Left hindlimb (tissue), 1 donor: ENCODE results near the gene HES2.
"Not testable (repeated sequence)": the region's sequence is repeated elsewhere in the genome, so short reads cannot be mapped to it uniquely, and the experiment has no call there.

ENCODE experiments used
- DNase-seq: peaks from one replicate; pipeline ENCODE4 v3.0.0-alpha.2; 2018

The HES2 gene

GRCh38 chr1:6384135-6384534, 35.6 kb downstream of the HES2 start:
- DNase-seq: no peak

DNA sequence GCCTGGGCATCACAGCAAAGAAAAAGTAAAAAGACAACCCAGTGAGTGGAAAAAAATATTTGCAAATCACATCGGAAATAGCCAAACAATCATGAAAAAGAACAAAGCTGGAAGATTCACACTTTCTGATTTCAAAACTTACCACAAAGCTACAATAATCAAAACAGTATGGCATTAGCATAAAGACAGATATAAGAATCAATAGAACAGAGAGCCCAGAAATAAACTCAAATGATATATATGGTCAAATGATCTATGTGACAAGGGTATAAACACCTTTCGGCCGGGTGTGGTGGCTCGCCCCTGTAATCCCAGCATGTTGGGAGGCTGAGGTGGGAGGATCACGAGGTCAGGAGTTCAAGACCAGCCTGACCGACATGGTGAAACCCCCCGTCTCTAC, 39.7 kb downstream of the HES2 start:
- DNase-seq: no peak

DNA sequence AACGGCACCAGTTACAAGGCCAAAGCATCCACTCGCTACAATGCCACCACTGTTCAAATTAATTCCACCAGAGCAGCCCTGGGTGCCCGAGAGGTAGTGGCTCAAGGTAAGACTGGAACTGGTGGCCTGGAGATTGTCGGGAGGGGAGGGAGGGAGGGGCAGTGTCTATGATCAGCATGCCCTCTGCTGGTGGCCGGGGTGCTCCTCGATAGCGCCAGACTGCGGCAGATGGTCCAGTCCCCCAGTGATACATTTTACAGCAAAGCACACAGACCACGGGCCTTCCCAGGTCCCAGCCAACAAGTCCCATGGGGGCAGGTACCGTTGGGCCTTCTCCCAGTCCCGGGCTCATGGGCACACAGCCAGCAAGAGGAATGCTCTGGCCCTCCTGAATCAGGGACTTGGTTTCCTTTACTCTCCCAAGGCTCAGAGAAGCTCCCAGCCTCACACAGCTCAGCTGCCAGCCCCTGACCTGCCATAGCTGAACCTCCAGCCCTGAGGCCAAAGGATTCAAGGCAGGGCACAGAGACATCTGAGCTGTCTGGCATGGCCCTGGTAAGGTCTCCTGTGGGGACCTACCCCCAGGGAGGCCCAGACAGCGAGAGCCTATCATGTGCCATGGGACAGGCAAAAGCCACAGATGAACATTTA, 41.5 kb downstream of the HES2 start:
- no peak for DNase-seq

- DNase-seq: no peak
These were observed 45.6 kb downstream of the HES2 start for GRCh38 chr1:6373961-6374720.

- not testable (repeated sequence) for DNase-seq
These were observed 47.5 kb downstream of the HES2 start for GRCh38 chr1:6372236-6372635.

DNA sequence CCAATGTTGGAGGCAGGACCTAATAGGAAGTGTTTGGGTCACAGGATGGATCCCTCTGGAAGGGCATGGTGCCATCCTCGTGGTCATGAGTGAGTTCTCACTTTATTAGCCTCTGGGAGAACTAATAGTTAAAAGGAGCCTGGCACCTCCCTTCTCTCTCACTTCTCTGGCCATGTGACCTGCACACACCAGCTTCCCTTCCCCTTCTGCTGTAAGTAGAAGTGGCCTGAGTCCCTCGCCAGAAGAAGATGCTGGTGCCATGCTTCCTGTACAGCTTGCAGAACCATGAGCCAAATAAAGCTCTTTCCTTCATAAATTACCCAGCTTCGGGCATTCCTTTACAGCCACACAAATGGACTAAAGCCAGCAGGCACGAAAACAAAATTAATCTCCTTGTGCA, 49.7 kb downstream of the HES2 start:
- no peak for DNase-seq

- DNase-seq: no peak
These were observed 52.2 kb downstream of the HES2 start for GRCh38 chr1:6367381-6368012.

DNA sequence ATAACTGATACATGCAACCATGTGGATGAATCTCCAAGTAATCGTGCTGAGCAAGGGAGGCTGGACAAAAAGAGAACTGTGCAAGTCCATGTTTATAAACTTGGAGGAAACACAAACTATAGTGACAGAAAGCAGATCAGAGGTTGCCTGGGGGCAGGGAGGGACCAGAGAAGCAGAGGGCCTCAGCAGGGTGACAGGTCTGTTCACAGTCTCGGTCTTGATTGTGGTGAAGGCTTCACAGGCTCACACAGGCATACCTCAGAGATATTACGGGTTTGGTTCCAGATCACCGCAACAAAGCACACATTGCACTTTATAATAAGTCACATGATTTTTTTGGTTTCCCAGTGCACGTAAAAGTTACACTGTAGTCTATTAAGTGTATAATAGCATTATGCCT, 54.7 kb downstream of the HES2 start:
- no peak for DNase-seq

DNA sequence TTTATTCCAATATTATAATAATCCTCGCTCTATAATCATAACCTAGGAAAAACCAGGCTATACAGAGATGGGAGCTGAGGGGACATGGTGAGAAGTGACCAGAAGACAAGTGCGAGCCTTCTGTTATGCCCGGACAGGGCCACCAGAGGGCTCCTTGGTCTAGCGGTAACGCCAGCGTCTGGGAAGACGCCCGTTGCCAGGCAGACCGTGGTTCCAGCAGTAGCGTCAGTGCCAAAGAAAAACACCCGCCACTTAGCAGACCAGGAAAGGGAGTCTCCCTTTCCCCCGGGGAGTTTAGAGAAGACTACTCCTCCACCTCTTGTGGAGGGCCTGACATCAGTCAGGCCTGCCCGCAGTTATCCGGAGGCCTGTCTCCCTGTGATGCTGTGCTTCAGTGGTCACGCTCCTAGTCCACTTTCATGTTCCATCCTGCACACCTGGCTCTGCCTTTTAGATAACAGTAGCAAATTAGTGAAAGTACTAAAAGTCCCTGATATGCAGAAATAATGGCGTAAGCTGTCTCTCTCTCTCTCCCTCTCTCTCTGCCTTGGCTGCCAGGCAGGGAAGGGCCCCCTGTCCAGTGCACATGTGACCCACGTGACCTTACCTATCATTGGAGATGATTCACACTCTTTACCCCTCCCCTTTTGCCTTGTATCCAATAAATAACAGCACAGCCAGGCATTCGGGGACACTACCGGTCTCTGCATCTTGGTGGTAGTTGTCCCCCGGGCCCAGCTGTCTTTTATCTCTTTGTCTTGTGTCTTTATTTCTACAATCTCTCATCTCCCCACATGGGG, 56.4 kb downstream of the HES2 start:
- peak; percentile 66 for DNase-seq
